Renal pelvis (tissue), 3 donors: ENCODE results near the gene INSL6. TPM values are rescaled to one million over a fixed set of nuclear protein-coding genes. Genes with fewer than 3 reads are reported as not detected.

Source experiments
- polyA plus RNA-seq, 3 donors: library from polyadenylated mRNA; unstranded; fragments of 120-200 nt; gene quantifications; one replicate each; pipeline ENCODE4 v1.2.1, GENCODE V29; 2013; ENCODE audit not compliant: insufficient read length in 3 of 3

Gene INSL6
- polyA plus RNA-seq, 3 donors, result 0.09 to 0.38 (median 0.37) TPM

Other genes starting within 250 kb of the INSL6 start
- gene JAK2, start 200.4 kb downstream of the INSL6 start, polyA plus RNA-seq, result 10 to 100 TPM; 11.3 to 14.4 (median 13.9) TPM
- gene INSL4, start 45.8 kb upstream of the INSL6 start, polyA plus RNA-seq, result not detected
- gene RLN2, start 119.1 kb upstream of the INSL6 start, polyA plus RNA-seq, result 1 to 10 TPM; 1.8 to 2.7 (median 2.5) TPM
- under 1 TPM; 0.37 to 0.65 (median 0.65) TPM for gene RLN1, start 154.2 kb upstream of the INSL6 start, polyA plus RNA-seq